ENCODE data around the gene MGME1.

The MGME1 gene, protein sequence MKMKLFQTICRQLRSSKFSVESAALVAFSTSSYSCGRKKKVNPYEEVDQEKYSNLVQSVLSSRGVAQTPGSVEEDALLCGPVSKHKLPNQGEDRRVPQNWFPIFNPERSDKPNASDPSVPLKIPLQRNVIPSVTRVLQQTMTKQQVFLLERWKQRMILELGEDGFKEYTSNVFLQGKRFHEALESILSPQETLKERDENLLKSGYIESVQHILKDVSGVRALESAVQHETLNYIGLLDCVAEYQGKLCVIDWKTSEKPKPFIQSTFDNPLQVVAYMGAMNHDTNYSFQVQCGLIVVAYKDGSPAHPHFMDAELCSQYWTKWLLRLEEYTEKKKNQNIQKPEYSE

DNA sequence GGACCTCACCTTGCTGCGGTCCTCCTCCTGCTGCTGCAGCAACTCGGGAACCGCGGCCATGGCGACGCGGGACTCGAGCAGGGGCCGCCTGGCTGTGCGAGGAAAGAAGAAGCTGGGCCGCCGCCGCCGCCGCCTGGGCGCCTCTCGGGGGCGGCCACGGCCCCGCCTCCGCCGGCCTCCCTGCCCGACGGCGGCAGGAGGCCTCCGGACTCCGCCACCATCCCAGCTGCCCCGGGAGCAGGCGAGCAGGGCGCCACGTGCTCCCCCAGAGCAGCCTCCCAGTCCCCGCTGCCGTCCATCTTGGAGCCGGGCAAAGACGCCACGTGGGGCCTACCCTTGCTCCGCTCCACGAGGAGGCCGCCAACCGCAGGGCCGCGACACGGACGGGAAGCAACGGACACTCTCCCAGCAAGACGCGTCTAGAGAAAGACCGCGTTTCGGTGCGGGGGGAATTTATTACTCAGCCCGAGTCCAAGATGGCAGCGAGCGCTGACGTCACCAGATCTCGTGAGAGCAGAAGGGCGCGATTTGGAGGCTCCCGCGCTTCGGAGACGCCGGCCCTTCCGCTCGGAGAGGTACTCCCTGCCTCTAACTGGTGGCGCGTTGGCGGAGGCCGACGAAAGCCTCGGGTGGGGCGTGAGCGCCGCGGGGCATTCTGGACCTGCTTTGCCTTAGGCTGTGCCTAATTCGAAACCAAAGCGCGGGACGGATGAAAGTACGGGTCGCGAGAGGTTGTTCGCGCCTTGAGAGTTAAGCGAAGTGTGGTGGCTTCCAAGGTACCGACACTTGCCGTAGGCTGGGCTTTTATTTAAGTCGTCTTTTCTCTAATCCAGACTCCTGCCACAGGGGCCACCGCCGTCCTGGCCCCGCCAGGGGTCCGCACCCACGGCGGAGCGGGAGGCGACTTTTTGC, at the start of gene MGME1, which contains the start of gene SNX5:
TSS of gene MGME1 (plus strand) at position 653 of the 912 bp plus-strand sequence. CDS start 842 bp downstream, outside the sequence.
TSS of gene SNX5 (minus strand) at position 429 of the 912 bp plus-strand sequence. CDS start at position 60, 369 bp downstream.
- peak; percentile 100 for DNase-seq

DNA sequence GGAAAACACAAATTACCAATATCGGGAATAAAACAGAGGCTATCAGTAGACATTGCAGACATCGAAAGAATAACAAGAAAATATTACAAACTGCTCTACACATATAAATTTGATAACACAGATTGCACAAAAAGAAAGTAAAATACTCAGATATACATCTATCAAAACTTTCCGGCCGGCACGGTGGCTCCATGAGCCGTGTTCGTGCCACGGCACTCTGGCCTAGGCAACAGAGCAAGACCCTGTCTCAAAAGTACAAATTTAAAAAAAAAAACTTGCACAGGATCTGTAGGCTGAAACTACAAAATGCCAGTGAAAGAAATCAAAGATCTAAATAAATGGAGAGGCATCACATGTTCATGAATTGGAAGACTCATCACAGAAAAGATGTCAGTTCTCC, 49.7 kb upstream of the MGME1 start:
- DNase-seq = no peak

DNA sequence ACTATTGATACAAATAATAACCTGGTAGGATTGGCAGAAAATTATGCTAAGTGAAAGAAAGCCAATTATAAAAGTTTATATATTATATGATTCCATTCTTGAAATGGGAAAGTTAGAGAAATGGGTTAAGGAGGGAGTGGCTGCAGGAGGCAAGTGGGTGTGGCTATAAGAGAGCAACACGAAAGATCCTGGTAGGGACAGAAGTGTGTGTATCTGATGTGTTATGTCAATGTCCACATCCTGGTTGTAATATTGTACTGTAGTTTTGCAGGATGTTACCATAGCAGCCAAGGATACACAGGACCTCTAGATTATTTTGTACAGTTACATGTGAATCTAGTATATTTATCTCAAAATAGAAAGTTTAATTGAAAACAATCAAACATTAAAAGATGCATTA, 47.0 kb upstream of the MGME1 start:
- DNase-seq = no peak

DNA sequence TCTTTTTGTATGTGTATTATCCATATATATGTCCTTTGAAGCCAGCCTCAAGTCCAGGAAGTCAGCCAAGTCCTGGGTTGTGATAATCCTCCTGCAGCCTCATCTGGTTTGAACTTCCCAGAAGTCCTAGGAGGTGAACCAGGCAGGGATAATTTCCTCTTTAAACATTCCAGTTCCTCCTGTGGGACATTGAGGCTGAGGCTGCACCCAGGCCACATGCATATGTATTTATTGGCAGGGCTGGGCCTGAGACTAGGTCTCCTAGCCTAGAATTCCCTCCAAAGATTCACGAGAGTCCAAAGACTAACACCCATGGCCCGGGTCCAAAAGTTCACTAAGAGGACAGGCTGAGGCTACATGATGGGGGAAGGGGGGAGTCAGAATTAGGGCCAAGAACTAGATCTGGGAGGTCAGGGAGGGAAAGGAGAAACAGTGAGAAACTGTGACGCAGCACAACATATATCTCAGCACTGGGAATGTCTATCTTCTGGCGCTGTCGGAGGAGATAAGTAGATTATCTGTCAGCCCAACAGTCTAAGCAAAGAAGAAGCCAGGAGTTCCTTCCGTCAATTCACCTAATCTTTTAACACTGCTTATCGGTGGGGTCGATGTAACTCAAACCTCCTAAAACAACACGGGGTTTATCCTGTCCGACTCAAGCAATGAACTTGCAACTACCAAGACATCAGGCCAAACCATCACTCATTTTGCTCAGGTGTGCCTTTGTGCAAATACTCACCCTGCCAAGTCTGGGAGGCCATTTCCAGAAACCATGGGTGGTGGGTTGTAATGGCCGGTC, 43.5 kb upstream of the MGME1 start:
- DNase-seq = no peak

DNA sequence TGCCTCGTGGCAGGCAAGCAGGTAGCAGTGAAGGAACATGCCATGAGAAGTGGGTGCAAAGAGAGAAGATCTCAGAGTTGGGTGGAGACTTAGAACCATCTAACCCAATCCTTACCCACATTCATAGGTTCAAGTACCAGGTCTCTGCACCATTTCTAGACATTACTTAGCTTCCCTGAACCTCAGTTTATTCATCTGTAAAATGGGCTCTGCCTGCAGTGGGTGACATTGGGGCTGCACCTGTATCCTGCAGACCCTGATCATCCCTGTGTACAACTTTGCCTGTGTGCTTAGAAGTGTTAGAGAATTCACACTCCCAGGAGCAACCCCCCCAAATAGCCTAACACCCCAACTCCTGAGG, 42.9 kb upstream of the MGME1 start:
- DNase-seq = no peak

DNA sequence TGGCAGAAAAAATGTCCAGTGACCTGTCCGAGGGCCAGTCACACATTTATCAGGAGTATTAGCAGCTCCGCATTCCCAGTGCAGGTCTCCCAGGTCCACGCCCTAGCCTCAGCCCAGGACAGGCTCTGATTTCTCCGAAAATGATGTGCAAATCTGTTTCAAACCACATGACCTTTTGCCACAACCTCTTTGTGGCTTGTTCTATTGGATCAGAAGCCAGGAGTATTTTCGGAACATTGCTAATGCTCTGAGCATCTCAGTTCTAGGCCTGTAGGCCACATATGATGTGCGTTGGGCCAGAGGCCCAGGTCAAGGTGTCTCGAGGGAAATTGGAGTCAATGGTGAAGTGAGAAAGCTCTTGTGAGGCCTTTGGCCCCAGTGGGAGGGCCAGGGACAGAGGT, 40.6 kb upstream of the MGME1 start:
- DNase-seq = no peak

DNA sequence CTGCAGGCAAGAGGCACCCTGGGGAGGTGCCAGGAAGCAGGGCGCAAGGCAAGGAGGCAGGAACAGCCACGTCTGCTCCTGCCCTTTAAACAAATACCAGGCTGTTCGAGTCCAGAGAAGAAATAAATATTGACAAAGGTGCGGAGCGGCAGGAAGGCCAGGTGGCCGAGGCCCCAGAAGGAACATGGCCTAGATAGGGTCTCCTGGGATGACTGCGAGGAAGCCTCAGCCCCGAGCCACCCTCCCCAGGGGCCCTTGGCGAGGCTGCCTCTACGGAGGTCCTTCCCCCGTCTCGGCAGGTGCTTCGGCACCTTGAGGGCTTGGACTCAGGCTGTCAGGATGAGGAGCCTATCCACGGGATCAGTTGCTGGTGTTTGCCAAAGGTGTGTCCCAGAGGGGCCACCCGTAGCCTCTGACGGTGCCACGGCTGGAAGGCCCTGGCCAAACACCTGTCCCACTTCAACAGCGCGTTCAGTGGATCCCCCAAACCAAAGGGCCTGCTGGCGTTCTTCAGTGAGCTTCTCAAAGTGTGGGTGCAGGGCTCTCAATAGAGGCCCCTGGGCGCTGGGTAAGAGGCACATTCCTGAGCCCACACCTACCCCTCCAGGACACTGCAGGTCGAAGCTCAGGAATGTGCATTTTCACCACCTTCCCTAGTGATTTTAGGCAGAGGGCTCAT, 40.0 kb upstream of the MGME1 start:
- DNase-seq = no peak

DNA sequence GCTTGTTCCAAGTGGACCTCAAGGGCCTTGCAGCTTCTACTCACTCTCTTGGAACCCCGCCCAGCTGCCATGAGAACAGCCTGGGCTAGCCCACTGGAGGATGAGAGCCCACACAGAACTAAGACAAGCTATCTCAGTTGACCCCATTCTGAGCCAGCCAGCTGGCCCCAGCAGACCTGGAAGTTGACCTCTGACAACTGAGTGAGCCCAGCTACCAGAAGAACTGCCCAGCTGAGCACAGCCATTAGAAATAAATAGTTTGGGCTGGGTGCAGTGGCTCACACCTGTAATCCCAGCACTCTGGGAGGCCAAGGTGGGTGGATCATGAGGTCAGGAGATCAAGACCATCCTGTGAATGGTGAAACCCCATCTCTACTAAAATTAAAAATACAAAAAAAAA, 37.3 kb upstream of the MGME1 start:
- no peak for DNase-seq

DNA sequence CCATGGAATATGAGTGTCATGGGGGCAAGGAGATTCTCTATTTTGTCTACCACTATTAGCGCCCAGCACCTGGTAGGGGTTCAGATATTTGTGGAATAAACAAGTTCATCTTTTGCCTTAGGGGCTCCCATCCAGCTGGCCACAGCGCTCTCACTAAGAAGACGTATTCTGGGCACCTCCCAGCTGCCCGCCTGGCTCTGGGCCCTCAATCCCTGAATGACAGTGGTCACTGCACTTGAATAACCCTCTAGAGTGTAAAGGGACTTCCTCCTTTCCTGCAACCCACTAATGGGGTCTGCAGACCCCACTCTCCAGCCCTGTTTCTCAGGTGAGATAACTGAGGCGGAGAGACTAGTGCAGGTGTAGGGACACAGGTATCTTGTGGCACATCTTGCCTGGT, 36.4 kb upstream of the MGME1 start:
- DNase-seq = no peak

DNA sequence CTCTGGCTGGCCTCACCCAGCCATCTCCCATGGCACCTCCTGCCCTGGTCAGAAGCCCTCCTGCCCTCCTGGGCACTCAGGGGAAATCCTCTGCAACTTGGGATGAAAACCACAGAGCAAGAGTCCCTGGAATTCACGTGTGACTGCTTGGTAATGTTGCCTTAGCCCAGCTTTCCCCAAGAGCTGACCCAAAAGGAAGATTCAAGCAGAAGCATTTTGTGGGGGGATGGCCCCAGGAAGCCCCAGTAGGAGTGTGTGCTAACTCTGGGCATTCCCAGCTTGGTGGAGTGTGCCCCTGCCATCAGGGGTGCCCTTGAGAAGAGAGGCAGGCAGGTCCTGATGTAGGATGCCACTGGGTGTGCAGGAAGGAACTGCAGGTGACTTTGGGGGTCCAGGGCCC, 35.7 kb upstream of the MGME1 start:
- no peak for DNase-seq

DNA sequence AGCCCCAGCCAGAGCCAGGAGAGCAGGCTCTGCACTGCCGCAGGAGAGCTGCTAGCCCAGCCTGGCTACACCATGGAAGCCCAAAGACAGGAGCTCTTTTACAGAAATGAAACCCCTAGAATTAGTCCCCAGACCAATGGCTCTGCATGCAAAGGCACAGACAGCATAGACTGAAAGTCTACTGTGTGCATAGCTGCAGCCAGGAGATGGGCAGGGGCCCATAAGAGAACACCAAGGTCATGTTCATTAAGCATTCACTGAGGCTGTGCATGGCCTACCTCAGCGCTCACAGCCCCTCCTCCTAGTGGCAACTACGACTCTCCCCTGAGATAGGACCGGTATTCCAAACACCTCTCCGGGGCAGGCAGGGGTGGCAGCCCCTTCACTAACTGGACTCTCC, 35.1 kb upstream of the MGME1 start:
- DNase-seq = no peak

DNA sequence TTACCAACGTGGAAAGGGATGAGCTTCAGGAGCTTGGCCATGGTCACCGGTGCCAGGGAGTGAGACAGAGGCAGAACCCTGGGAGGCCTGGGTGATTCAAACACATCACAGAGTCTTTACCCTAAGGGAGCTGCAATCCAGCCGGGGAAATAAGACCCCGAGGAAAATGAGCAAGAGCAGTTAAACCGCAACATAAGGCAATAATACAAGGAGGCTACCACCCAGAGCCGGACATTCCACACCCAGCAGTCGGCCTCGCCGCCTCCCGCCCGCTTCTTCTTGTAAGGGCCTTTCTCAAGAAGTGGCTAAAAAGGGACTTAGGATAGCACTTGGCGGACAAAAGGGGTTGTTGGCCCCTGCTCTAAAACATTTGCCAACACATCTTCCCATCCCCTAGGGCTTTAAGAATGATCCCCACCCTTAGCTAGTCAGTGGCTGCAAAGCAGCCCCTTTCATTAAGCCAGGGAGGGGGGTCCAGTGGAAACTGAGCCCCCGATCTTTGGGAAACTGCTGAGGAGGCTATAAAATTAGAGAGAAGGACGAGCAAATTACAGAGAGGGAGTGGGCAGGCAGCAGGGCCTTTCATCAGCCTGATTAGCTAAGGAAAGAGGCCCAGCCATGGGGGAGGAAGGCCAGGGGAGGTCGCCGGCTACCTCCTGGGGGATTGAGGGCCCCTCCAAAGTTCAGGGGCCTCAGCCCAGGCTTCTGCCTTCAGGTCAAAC, 34.5 kb upstream of the MGME1 start:
- no peak for DNase-seq

DNA sequence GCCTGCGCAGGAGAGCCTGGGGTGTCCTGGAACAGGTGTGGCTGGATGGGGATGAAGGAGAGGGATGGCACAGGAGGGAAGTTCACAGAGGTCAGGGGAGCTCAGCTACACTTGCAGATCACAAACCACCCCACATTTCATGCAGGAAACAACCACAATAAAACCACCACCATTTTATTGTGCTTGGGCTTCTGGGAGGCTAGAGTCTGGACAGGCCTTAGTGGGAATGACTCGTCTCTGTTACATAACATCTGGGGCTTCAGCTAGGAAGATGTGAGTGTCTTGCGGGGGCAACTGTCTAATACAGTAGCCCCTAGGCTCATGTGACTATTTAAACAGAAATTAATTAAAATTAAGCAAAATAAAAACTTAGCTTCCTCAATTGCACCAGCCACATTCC, 33.6 kb upstream of the MGME1 start:
- DNase-seq = no peak

DNA sequence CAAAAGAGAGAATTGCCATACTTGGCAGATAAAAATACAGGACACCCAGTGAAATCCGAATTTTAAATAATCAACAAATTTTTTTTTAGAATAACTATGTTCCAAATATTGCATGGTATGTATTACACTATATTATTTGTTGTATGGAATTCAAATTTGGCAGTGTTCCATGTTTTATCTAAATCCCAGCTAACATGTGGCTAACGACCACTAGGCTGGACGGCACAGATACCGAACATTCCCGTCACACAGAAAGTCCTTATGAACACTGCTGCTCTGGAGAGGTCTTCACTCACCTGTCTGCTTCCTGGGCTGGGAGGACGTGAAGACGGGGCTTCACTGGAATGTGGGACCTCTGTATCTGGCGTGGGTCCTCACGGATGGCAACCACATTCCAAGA, 33.1 kb upstream of the MGME1 start:
- no peak for DNase-seq

DNA sequence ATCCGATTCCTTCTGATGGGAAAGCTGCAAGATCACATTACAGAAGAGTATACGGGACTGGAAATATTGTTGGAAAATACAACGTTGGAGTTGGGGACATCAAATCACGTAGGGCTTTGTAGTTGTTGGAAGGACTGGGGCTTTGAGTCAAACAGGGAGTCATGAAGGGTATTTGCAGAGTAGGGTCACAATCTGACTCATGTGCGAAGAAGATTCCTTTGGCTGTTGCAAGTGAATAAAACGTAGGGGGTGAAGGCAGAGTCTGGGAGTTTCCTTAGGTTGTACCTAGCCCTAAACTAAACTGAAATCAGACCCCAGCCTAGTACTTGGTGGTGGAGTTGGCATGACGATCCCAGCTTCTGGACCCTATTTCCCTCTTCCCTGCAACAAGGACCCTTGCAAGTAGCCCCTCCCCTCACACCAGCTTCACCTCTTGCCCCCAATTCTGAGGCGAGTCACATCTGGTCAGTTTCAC, 32.5 kb upstream of the MGME1 start:
- DNase-seq = no peak

DNA sequence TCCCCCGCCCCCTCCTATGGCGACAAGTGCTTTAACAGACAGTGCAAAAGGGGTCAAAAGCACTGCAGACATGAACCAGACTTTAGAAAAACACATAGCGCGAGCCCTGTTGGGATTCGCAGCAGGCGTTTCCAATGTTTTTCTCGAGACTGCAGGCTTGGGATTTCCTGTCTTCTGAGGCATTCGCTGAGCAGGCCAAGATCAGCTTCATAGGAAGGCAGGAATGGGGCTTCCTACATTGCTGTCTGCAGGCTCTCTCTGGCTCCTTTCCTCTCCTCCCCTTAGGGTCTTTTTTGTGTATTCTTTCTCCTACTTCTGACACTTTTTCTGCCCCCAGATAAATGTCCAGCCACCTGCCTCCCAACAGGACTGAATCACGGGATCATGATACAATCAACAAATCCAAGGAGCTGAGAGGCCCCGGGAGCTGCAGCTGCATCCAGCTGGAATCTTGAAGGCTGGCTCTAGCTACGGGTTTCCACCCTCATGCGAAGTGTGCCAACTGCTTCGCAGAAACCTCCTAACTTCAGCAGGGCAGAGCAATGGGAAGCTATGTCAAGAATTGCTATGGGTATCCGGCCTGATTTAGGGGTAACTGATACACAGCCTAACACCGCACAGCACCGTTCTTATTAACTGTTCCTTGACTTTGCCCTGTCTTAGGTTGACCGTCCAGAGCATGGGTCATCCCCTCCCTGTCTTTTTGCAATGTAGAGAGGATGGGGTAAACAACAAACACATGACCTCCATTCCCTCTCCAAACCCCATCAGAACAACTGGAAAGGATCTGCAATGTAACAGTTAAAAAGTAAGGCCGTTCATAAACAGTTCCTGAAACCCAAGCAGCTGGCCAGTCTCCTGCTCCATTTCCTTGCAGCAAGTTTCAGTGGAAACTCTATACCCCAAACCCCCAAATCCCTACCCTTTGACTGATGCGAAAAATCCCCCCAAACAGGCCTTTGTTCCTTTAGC, 31.8 kb upstream of the MGME1 start:
- DNase-seq = no peak

DNA sequence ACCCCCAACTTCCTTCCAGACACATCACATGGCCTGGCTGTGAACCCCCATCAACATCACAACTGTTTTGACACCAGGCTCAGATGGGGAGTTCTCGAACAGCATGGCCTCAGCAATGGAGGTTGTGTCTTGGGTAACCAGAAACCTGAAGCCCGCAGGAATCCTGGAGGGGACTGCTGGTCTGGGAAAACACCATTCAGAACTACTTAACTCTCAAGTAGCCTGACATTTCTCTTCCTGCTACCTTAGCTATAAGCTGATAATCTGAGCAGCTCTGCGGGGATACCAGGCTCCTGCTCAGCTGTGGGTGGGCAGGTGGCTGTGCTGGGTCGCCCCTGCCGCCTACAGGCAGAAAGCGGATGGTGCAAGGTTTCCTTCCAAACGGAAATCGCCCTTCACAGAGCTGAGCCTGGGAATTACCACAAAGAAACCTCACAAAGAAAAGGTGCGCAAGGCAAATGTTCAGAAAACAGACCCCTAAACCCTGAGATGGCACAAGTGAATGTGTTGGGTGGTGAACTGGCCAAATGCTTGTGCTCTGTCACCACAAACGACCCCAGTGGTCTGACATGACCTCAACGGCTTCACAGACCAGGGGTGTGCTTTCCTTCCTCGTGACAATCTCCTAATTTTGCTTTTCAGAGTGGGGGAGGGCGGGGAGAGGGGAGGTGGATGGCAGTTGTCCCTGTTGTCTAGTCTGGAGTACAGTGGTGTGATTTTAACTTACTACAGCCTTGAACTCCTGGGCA, 29.8 kb upstream of the MGME1 start:
- peak; percentile 73 for DNase-seq

DNA sequence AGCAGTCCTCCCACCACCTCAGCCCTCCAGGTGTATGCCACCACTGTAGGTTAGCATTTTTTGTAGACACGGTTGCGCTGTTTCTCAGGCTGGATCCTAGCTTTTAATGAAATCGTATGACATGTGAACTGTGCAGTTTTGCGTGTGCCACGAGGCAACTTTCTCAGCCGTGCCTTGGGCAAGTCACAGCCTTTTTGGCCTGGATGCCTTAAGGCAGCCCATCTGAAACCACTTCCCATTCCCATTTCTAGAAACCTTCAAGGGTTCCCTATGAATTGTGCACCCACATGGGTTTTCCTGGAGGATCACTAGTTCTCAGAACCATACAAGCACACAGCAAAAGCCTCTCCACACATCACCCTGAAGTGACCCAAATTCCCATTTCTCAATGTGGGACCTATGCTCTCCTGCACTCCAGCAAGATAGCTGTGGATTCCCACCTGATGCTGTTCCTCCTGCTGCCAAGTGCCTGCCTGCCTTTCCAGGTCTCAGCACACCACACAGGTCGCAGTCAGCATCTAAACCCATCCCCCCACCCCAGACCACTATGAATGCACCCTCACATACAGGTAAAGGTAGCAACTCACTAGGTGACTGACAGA, 29.1 kb upstream of the MGME1 start:
- DNase-seq = no peak

DNA sequence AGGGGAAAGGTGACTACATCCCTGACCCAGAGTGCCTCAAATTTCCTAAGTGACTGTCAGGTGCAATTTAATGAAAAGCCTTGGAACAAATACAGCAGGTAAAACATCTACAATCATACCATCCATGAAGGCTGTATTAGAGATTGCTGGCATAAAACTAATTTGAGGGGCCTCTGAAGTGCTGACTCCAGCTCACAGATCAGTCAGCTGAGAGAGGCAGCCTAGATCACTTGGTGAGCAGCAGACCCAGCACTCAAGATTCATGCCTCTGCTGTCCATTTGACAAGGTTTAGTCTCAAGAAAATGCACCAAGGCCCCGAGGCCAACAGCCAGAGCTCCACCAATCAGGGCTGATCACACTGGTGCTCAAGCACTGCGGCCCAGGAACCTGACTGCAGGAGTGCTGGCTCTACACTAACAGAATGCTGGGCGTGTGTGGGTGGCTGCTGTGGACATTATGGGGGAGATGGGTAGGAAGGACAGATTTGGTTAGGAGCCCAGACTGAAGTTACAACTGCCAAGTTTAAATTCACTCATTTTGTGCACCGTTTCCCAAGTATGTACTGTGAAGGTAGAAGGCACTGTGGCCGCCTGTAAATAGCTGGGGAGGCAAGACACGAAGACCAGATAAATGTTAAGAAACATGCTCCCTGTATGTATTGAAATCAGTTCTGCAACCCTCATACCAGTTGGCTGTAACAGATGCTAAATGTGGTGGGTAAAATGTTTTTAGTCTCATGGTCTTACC, 28.4 kb upstream of the MGME1 start:
- DNase-seq = peak; percentile 31
